Glomerular endothelial cell (primary cell): ENCODE results near the gene CDH8. TPM values are rescaled to one million over a fixed set of nuclear protein-coding genes. Genes with fewer than 3 reads are reported as not detected.

ENCODE experiments used
- DNase-seq: peaks from one replicate; pipeline ENCODE4 v3.0.0-alpha.2; 2011; ENCODE audit warnings: low read depth, low spot score; ENCODE audit errors: extremely low read depth
- total RNA-seq: library from RNA; depleted of rRNA; stranded (reverse); fragments of >200 nt; gene quantifications from 2 replicates; pipeline ENCODE4 v1.2.3, GENCODE V29; 2015

CDH8 gene
- total RNA-seq, 1 donor from 2014 or later, result 1.5 TPM

DNA sequence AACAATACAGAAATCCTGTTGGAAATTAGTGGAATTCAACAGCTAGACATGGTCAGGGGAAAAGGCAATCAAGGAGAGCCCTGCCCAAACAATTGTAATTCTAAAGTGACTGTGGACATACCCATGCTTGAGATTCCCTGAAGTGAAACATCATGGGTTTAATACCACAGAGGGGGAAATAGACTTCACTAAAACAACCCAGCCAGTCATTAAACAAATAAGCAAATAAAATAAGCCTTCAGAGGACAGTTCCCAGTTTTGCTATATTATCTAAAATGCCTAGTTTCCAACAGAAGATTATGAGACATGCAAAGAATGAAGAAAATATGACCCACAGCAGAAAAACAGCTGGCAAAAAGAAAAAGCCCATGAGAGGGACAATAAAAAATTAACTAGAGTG, 376.3 kb downstream of the CDH8 start:
- no peak for DNase-seq

DNA sequence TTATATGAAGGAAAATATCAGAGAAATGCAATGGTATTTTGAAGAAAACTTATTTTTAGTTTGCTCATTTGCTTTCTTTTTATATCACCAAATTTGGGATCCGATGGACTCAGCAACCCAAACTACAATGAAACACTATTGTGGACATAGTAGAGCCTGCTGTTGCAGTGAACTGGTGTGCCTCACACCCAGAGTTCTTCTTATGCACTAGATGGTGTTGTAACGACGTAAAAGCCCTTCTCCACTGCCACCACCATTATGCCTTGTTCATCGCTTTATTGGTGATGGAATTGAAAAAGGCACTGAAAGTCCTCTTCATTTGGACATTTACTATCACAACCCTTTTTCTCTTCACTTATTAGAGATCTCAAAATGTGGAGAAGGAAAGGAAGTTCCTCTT, 381.3 kb downstream of the CDH8 start:
- no peak for DNase-seq

DNA sequence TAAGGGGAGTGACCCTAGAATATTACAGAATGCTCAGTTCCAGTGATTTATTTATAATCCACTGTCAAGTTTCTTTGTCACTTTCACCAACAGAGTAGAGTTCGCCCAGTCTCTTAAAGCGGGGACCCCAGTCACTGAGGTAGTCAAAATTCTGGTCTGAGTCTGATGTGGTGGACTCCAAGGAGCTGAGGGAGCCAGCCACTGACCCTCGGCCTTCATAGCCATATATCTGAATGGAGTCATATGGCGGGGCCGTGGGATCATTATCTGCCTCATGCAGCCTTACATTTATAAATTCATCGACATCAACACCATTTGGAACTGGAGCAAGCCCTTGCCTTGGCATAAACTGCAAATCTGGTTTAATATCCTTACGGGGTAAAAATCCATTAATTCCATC, 382.7 kb downstream of the CDH8 start:
- no peak for DNase-seq

DNA sequence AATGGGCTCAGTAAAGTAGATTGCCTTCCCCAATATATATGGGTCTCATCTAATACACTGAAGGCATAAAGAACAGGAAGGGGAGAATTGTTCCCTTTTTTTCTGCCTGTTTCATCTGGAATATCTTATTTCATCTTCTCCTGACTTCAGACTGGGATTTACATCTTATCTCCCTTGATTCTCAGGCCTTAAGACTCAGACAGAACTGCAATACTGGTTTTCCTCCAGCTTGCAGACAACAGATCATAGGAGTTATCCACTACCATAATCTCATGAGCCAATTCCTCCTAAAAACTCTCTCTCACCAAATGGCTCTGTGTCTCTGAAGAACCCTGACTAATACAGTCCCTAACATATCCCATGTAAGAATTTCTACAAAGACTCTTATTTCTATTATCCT, 390.7 kb downstream of the CDH8 start:
- no peak for DNase-seq

DNA sequence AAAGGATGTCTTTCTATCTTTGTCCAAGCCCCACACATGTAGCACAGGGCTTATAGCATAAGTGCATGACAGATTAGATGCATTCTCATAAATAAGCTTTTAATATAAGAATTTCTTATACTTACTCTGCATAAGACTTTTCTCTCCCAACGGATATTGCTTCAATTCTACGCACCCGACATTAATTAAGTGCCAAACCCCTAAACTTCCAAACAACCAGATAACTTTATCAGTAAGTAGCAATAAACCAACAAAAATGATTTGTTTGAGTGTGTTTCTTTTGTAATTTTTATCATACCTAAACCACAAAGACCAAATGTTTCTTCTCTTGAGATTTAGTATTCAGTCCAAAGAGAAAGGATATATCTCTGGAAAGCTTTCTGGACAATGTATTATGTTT, 391.5 kb downstream of the CDH8 start:
- no peak for DNase-seq

DNA sequence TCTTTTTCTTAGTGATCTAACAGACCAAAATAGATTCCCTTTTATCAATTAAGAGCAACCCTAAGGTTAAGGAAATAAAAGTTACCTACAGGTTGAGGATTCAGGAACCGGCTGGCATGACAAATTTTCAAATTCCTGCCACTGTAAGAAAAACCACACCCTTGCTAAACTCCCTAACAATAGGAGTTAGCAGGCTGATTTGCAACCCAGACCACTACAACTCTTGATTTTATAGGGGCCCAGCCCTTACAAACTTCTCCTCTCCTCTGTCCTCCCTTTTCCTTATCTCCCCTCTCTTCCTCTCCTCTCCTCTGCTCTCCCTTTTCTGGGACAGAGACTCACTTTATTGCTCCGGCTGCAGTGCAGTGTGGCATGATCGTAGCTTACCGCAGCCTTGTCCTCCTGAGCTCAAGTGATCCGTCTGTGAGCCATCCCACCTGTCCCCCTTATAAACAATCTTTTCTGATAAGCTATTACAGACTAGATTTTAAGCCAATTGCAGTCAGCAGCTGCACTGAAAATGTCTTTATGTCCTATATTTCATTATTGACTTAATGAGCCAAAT, 418.9 kb downstream of the CDH8 start:
- DNase-seq, result no peak

DNA sequence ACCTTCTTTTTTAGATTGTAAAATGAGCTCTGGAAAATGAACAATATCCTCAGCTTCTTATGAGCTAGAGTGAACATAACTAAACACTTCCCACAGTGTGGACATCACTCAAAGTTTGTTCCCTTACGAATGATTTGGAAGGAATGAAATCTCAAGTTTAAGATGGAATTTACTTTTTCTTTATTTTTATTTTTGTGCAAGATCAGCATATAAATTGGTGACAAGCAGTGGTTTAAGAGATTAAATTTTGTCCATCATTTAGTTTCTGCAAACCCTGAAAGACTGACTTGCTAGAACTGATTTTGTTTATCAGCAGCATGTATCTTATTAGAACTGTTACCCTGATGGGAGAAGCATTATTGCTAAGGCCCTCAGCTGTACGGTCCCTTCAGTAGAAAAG, 420.1 kb downstream of the CDH8 start:
- no peak for DNase-seq

DNA sequence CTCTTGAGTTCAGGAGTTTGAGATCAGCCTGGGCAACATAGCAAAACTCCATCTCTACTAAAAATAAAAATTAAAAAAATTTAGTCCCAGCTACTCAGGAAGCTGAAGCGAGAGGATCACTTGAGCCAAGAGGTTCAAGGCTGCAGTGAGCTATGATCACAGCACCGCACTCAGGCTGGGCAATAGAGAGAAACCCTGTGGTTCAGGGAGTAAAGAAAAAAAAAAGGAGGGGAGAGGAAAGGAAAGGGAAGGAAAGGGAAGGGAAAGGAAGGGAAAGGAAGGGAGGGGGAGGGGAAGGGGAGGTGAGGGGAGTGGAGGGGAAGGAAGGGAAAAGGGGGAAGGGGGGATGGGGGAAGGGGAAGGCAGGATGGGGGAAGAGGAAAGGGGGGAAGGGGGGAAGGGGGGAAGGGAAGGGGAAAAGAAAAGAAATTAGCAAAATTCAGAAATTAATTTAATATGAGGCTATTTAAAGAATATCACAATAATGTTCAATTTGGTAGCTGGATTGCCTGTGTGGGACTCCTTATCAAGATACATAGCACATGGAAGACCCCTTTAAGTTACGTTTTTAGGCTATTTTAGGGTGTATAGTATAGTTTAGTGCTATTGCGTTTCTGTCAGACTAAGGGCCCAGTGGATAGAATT, 424.3 kb downstream of the CDH8 start:
- DNase-seq, result no peak

DNA sequence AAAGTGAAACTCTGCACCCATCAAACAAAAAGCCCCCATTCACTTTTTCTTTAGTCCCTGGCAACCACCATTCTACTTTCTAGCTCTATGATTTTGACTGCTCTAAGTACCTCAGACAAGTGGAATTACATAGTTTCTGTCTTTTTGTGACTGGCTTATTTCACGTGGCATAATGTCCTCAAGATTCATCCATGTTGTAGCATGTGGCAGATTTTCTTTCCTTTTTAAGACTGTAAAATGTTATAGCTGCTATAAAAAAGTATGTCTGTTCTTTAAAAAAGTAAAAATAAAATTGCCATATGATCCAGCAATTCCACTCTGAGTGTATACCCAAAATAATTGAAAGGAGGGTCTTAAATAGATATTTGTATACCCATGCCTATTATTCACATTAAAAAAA, 429.7 kb downstream of the CDH8 start:
- no peak for DNase-seq
